HCT116 (cell line): Measurements from ENCODE around the gene DMBX1.
A peak's percentile ranks its signal among the peaks of the same experiment; 100 is the strongest.

ENCODE experiments used
- CTCF ChIP-seq, 3 experiments: fragments of 200-600 bp in 1 of 3; sonication (generic) in 1 of 3; IDR thresholded peaks in 2 of 3; conservative IDR thresholded peaks in 1 of 3; 2 replicates each; pipeline ENCODE4 v1.5.1; 2012 to 2017; ENCODE audit warnings: low read depth in 2 of 3, low read length in 2 of 3, antibody characterized with exemption in 1 of 3, borderline replicate concordance in 1 of 3, control low read depth in 1 of 3, mild to moderate bottlenecking in 1 of 3, mixed read lengths in 1 of 3, mixed run types in 1 of 3, moderate library complexity in 1 of 3; ENCODE audit not compliant: insufficient read depth in 1 of 3
- EZH2 ChIP-seq: fragments of 200-600 bp; sonication (generic); IDR thresholded peaks from 2 replicates; pipeline ENCODE4 v1.6.1; 2017; ENCODE audit warnings: antibody characterized with exemption, mixed run types
- FOSL1 ChIP-seq: IDR thresholded peaks from 2 replicates; pipeline ENCODE4 v1.6.1; 2012; ENCODE audit warnings: low read depth
- JUND ChIP-seq: IDR thresholded peaks from 2 replicates; pipeline ENCODE4 v1.6.1; 2012
- POLR2AphosphoS5 ChIP-seq: IDR thresholded peaks from 2 replicates; pipeline ENCODE4 v1.6.1; 2011; ENCODE audit warnings: mild to moderate bottlenecking, low read depth, low read length, moderate library complexity
- REST ChIP-seq: IDR thresholded peaks from 2 replicates; pipeline ENCODE4 v1.6.1; 2012; ENCODE audit warnings: low read depth
- YY1 ChIP-seq: IDR thresholded peaks from 2 replicates; pipeline ENCODE4 v1.6.1; 2011; ENCODE audit warnings: low read length, low read depth, moderate library complexity, mild to moderate bottlenecking; ENCODE audit not compliant: insufficient replicate concordance; ENCODE audit errors: extremely low read depth

GRCh38 chr1:46535063-46535462 lies 45.4 kb downstream of the DMBX1 start:
- TF ChIP-seq POLR2AphosphoS5 (no peak), REST (no peak), CTCF (IDR thresholded peaks at IDR 0.05 in 2 of 3, conservative IDR thresholded peaks at IDR 0.05 in 1 of 3; ENCODE audit: borderline replicate concordance in 1 of 3, insufficient read depth in 1 of 3, low read depth in 2 of 3, low read length in 2 of 3) (peak; percentile 70 to 75 (median 75)), JUND (no peak), YY1 (peak; percentile 8), FOSL1 (no peak), EZH2 (no peak)
